ENCODE measurements around the gene CMTM4.

- TF ChIP-seq EP300 (IDR thresholded peaks at IDR 0.05) (no peak), CTCF (IDR thresholded peaks at IDR 0.05) (no peak), POLR2A (IDR thresholded peaks at IDR 0.05) (no peak)
Measured at GRCh38 chr16:66741950-66742808, 45.6 kb upstream of the CMTM4 start.

All from tibial nerve (tissue), 4 donors.